Measurements from ENCODE around the gene TAF8. TPM values are rescaled to one million over a fixed set of nuclear protein-coding genes. Genes with fewer than 3 reads are reported as not detected.

TAF8 gene
- total RNA-seq, 4 donors from 2014 or later = 15.3 to 36.2 (median 21.8) TPM

DNA sequence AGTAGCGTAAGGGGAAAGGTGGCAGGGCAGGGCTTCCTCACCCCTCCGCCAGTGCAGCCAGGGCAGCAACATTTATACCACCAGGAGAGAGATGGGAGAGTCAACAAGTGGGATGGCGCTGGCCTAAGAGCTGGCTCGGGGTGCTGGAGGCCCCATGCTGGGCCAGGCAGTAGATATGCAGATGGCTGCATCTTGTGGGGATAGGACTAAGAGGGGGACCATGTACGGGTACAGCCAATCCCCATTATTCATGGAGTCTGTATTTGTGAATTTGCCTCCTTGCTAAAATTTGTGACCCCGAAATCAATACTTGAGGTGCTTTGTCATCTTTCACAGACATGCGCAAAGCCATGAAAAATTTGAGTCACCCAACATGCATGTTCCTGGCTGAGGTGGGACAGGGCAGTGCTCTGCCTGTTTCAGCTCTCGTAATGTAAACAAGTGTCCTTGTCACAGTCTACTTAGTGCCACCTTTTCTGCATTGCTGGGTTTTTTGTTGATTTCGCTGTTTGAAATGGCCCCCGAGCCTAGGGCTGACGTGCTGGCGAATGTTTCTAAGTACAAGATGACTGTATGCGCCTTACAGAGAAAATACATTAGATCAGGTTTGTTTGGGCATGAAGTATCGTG is 27.5 kb upstream of the TAF8 start:
- no peak overlapping the region for H3K27ac ChIP-seq
- WGBS, 2 donors (ENCODE audit: low coverage in 1 of 2) = 85 to 96% methylated on average over 7 to 14 of the region's 14 CpGs

GRCh38 chr6:42025066-42025844 is 25.1 kb upstream of the TAF8 start:
- Histone ChIP-seq H3K27me3 (no peaks in the 10 kb centered on the region), H3K4me1 (peaks cover 0 to 12% (median 9%) of the 10 kb centered on the region in 4 donors), H3K9me3 (no peaks in the 10 kb centered on the region), H3K27ac (no peak overlapping the region), H3K4me3 (no peak overlapping the region), H3K36me3 (no peaks in the 10 kb centered on the region)
- intact Hi-C loops (cut with DNase I; ENCODE audit: low total_unique reads) = no loop called here
- DNase-seq = no peak
- in situ Hi-C loops (cut with MboI; ENCODE audit: low pct_ligation_motif_present in 1 of 4, low pct_unique_long_range_greater_than_20kb in 1 of 4, low sequenced_read_pairs in 3 of 4) = loop anchor here in 1 of 4 donors (25.0 kb wide), 1 partner anchor 188 kb away; no protein-coding TSS in a partner anchor
- 79 to 84% methylated on average over 2 to 11 of the region's 11 CpGs for WGBS, 2 donors (ENCODE audit: low coverage in 1 of 2)
- no peak for TF ChIP-seq CTCF (IDR thresholded peaks at IDR 0.05)
- no peak for TF ChIP-seq EP300 (IDR thresholded peaks at IDR 0.05; ENCODE audit: low read depth)
- TF ChIP-seq POLR2A (IDR thresholded peaks at IDR 0.05) = no peak
- TF ChIP-seq POLR2AphosphoS5 (IDR thresholded peaks at IDR 0.05) = no peak

More for the DNA sequence above, 27.5 kb upstream of the TAF8 start:
- Histone ChIP-seq H3K4me3 (no peak overlapping the region), H3K36me3 (no peaks in the 10 kb centered on the region), H3K9me3 (no peaks in the 10 kb centered on the region), H3K4me1 (peaks cover 0 to 12% (median 9%) of the 10 kb centered on the region in 4 donors), H3K27me3 (no peaks in the 10 kb centered on the region)
- in situ Hi-C loops (cut with MboI; ENCODE audit: low pct_ligation_motif_present in 1 of 4, low pct_unique_long_range_greater_than_20kb in 1 of 4, low sequenced_read_pairs in 3 of 4) = no loop called here
- DNase-seq = no peak
- TF ChIP-seq EP300 (IDR thresholded peaks at IDR 0.05; ENCODE audit: low read depth) = no peak
- intact Hi-C loops (cut with DNase I; ENCODE audit: low total_unique reads) = no loop called here

DNA sequence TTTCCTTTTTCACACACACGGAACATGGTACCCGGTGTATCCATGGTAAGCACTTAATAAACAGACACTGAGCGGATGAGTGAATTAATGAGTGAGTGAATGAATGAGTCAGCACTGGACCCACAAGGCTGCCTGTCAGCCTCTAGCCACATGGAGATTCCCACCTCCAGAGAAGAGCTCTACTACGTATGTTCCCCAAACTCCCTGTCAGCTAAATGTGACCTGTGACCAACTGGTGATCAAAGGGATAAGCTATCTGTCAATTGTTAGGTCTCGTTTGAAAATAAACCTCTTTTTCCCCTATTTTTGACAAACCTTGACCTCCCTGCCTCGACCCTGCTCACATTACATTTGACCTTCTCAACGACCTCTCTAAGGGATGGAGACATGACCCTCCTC is 24.5 kb upstream of the TAF8 start:
- Histone ChIP-seq H3K27ac (no peak overlapping the region), H3K4me3 (no peak overlapping the region), H3K36me3 (no peaks in the 10 kb centered on the region), H3K27me3 (no peaks in the 10 kb centered on the region), H3K4me1 (peaks cover 5 to 18% (median 11%) of the 10 kb centered on the region in 4 donors), H3K9me3 (no peaks in the 10 kb centered on the region)
- DNase-seq = no peak
- no peak for TF ChIP-seq POLR2AphosphoS5 (IDR thresholded peaks at IDR 0.05)
- no peak for TF ChIP-seq POLR2A (IDR thresholded peaks at IDR 0.05)
- TF ChIP-seq CTCF (IDR thresholded peaks at IDR 0.05) = no peak
- TF ChIP-seq EP300 (IDR thresholded peaks at IDR 0.05; ENCODE audit: low read depth) = no peak
- in situ Hi-C loops (cut with MboI; ENCODE audit: low pct_ligation_motif_present in 1 of 4, low pct_unique_long_range_greater_than_20kb in 1 of 4, low sequenced_read_pairs in 3 of 4) = loop anchor here in 1 of 4 donors (25.0 kb wide), 1 partner anchor 189 kb away; no protein-coding TSS in a partner anchor
- intact Hi-C loops (cut with DNase I; ENCODE audit: low total_unique reads) = no loop called here
- WGBS, 2 donors (ENCODE audit: low coverage in 1 of 2) = 85 to 100% methylated on average over 2 to 7 of the region's 7 CpGs

DNA sequence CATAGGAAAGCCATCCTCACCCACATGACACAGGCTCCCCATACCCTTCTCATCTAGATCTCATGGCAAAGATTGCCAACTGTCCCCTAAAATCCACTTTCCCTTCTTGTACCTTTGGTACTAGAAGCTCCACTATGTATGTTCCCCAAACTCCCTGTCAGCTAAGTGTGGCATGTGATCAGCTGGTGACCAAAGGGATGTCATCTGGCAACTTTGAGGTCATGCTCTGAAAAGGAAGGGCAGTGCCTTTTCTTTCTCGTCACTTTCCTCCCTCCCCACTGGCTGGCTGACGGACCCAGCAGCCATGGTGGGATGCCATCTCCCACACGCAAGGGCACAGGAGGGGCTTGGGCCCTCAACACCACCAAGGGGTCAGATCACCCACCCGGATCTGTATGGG is 23.8 kb upstream of the TAF8 start:
- H3K36me3 ChIP-seq = no peaks in the 10 kb centered on the region
- peaks cover 6 to 22% (median 14%) of the 10 kb centered on the region in 4 donors for H3K4me1 ChIP-seq
- in situ Hi-C loops (cut with MboI; ENCODE audit: low pct_ligation_motif_present in 1 of 4, low pct_unique_long_range_greater_than_20kb in 1 of 4, low sequenced_read_pairs in 3 of 4) = loop anchor here in 1 of 4 donors (25.0 kb wide), 1 partner anchor 189 kb away; no protein-coding TSS in a partner anchor
- H3K4me3 ChIP-seq = no peak overlapping the region
- H3K9me3 ChIP-seq = no peaks in the 10 kb centered on the region
- no peak for TF ChIP-seq POLR2A (IDR thresholded peaks at IDR 0.05)
- no peak for TF ChIP-seq CTCF (IDR thresholded peaks at IDR 0.05)
- TF ChIP-seq POLR2AphosphoS5 (IDR thresholded peaks at IDR 0.05) = no peak
- no peak for TF ChIP-seq EP300 (IDR thresholded peaks at IDR 0.05; ENCODE audit: low read depth)
- WGBS, 2 donors (ENCODE audit: low coverage in 1 of 2) = 90% methylated on average over 4 of the region's 4 CpGs; no CpG with 5 or more reads in 1 of the 2 donors
- H3K27me3 ChIP-seq = no peaks in the 10 kb centered on the region
- no peak overlapping the region for H3K27ac ChIP-seq
- DNase-seq = no peak
- intact Hi-C loops (cut with DNase I; ENCODE audit: low total_unique reads) = no loop called here
